Measurements from ENCODE around the gene CARD11. TPM values are rescaled to one million over a fixed set of nuclear protein-coding genes. Genes with fewer than 3 reads are reported as not detected.

The CARD11 gene
- total and polyA plus RNA-seq, 2 experiments from 2014 or later = 17.7 to 29.0 TPM

DNA sequence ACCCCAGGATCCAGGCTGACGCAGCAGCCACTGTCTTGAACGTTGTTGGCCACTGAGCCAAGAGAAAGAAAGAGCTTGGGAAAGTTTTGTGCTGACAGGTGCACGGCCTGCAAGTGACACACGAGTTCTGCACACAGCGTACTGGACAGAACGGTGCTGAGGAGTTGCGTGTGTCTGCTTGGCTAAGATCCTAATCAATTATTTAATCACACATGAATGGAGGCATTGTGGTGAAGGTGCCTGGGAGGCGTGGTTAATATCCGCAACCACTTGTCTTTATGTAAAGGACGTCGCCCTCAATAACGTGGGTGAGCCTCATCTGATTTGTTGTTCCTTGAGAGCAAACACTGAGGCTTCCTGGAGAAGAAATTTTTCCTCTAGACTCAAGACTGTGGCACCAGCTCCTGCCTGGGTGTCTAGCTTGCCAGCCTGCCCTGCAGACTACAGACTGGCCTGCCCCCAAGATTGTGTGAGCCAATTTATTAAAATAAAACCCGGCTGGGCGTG, 183.0 kb downstream of the CARD11 start (continued):
- TF ChIP-seq, protein P1, sequence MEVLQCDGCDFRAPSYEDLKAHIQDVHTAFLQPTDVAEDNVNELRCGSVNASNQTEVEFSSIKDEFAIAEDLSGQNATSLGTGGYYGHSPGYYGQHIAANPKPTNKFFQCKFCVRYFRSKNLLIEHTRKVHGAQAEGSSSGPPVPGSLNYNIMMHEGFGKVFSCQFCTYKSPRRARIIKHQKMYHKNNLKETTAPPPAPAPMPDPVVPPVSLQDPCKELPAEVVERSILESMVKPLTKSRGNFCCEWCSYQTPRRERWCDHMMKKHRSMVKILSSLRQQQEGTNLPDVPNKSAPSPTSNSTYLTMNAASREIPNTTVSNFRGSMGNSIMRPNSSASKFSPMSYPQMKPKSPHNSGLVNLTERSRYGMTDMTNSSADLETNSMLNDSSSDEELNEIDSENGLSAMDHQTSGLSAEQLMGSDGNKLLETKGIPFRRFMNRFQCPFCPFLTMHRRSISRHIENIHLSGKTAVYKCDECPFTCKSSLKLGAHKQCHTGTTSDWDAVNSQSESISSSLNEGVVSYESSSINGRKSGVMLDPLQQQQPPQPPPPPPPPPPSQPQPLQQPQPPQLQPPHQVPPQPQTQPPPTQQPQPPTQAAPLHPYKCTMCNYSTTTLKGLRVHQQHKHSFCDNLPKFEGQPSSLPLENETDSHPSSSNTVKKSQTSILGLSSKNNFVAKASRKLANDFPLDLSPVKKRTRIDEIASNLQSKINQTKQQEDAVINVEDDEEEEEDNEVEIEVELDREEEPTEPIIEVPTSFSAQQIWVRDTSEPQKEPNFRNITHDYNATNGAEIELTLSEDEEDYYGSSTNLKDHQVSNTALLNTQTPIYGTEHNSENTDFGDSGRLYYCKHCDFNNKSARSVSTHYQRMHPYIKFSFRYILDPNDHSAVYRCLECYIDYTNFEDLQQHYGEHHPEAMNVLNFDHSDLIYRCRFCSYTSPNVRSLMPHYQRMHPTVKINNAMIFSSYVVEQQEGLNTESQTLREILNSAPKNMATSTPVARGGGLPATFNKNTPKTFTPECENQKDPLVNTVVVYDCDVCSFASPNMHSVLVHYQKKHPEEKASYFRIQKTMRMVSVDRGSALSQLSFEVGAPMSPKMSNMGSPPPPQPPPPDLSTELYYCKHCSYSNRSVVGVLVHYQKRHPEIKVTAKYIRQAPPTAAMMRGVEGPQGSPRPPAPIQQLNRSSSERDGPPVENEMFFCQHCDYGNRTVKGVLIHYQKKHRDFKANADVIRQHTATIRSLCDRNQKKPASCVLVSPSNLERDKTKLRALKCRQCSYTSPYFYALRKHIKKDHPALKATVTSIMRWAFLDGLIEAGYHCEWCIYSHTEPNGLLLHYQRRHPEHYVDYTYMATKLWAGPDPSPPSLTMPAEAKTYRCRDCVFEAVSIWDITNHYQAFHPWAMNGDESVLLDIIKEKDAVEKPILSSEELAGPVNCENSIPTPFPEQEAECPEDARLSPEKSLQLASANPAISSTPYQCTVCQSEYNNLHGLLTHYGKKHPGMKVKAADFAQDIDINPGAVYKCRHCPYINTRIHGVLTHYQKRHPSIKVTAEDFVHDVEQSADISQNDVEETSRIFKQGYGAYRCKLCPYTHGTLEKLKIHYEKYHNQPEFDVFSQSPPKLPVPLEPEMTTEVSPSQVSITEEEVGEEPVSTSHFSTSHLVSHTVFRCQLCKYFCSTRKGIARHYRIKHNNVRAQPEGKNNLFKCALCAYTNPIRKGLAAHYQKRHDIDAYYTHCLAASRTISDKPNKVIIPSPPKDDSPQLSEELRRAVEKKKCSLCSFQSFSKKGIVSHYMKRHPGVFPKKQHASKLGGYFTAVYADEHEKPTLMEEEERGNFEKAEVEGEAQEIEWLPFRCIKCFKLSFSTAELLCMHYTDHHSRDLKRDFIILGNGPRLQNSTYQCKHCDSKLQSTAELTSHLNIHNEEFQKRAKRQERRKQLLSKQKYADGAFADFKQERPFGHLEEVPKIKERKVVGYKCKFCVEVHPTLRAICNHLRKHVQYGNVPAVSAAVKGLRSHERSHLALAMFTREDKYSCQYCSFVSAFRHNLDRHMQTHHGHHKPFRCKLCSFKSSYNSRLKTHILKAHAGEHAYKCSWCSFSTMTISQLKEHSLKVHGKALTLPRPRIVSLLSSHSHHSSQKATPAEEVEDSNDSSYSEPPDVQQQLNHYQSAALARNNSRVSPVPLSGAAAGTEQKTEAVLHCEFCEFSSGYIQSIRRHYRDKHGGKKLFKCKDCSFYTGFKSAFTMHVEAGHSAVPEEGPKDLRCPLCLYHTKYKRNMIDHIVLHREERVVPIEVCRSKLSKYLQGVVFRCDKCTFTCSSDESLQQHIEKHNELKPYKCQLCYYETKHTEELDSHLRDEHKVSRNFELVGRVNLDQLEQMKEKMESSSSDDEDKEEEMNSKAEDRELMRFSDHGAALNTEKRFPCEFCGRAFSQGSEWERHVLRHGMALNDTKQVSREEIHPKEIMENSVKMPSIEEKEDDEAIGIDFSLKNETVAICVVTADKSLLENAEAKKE (CRISPR knock-in tag; IDR thresholded peaks at IDR 0.05) = no peak
- TF ChIP-seq, protein P2, sequence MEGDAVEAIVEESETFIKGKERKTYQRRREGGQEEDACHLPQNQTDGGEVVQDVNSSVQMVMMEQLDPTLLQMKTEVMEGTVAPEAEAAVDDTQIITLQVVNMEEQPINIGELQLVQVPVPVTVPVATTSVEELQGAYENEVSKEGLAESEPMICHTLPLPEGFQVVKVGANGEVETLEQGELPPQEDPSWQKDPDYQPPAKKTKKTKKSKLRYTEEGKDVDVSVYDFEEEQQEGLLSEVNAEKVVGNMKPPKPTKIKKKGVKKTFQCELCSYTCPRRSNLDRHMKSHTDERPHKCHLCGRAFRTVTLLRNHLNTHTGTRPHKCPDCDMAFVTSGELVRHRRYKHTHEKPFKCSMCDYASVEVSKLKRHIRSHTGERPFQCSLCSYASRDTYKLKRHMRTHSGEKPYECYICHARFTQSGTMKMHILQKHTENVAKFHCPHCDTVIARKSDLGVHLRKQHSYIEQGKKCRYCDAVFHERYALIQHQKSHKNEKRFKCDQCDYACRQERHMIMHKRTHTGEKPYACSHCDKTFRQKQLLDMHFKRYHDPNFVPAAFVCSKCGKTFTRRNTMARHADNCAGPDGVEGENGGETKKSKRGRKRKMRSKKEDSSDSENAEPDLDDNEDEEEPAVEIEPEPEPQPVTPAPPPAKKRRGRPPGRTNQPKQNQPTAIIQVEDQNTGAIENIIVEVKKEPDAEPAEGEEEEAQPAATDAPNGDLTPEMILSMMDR (conservative IDR thresholded peaks at IDR 0.05; ENCODE audit: low read depth in 2 of 2) = no peak

DNA sequence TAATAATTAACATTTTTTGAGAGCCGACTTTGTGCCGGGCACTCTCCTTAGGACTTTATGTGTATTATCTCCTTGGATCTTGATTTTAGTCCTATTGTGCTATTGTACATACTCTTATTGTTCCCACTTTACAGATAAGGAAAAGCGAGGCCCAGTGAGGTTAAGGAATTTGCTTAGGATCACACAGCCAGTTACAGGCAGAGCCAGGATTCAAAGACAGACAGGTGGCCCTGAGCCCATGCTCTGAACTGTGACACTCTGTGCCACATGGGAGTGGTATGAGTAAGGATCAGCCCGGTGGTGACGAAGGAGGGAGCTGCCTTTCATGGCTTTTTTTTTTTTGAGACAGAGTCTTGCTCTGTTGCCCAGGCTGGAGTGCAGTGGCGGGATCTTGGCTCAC, 183.7 kb downstream of the CARD11 start:
- H3K36me3 ChIP-seq (ENCODE audit: insufficient read depth) = no peaks in the 10 kb centered on the region
- no peak overlapping the region for H2AFZ ChIP-seq
- H3K9me2 ChIP-seq (ENCODE audit: insufficient read depth) = no peaks in the 10 kb centered on the region
- Mint-ChIP-seq H3K27me3 (ENCODE audit: insufficient read depth, low read depth, poor library complexity) (peaks cover 6% of the 10 kb centered on the region), H3K4me3 (no peak overlapping the region), H3K27ac (no peak overlapping the region), H3K9me3 (no peaks in the 10 kb centered on the region), H3K36me3 (ENCODE audit: low read depth) (no peaks in the 10 kb centered on the region), H3K4me1 (peaks cover 14% of the 10 kb centered on the region)
- ATAC-seq = no peak
- TF ChIP-seq ZNF114 (CRISPR knock-in tag; IDR thresholded peaks at IDR 0.05) (no peak), POLR2AphosphoS5 (IDR thresholded peaks at IDR 0.05; ENCODE audit: low read depth) (no peak), STAT1 (IDR thresholded peaks at IDR 0.05; ENCODE audit: unreplicated experiment) (no peak)
- TF ChIP-seq, protein P3, sequence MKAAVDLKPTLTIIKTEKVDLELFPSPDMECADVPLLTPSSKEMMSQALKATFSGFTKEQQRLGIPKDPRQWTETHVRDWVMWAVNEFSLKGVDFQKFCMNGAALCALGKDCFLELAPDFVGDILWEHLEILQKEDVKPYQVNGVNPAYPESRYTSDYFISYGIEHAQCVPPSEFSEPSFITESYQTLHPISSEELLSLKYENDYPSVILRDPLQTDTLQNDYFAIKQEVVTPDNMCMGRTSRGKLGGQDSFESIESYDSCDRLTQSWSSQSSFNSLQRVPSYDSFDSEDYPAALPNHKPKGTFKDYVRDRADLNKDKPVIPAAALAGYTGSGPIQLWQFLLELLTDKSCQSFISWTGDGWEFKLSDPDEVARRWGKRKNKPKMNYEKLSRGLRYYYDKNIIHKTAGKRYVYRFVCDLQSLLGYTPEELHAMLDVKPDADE (IDR thresholded peaks at IDR 0.05) = no peak
- TF ChIP-seq, protein P4, sequence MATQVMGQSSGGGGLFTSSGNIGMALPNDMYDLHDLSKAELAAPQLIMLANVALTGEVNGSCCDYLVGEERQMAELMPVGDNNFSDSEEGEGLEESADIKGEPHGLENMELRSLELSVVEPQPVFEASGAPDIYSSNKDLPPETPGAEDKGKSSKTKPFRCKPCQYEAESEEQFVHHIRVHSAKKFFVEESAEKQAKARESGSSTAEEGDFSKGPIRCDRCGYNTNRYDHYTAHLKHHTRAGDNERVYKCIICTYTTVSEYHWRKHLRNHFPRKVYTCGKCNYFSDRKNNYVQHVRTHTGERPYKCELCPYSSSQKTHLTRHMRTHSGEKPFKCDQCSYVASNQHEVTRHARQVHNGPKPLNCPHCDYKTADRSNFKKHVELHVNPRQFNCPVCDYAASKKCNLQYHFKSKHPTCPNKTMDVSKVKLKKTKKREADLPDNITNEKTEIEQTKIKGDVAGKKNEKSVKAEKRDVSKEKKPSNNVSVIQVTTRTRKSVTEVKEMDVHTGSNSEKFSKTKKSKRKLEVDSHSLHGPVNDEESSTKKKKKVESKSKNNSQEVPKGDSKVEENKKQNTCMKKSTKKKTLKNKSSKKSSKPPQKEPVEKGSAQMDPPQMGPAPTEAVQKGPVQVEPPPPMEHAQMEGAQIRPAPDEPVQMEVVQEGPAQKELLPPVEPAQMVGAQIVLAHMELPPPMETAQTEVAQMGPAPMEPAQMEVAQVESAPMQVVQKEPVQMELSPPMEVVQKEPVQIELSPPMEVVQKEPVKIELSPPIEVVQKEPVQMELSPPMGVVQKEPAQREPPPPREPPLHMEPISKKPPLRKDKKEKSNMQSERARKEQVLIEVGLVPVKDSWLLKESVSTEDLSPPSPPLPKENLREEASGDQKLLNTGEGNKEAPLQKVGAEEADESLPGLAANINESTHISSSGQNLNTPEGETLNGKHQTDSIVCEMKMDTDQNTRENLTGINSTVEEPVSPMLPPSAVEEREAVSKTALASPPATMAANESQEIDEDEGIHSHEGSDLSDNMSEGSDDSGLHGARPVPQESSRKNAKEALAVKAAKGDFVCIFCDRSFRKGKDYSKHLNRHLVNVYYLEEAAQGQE (IDR thresholded peaks at IDR 0.05; ENCODE audit: unreplicated experiment) = no peak
- H3K79me2 ChIP-seq (replicated peaks; ENCODE audit: insufficient read depth) = no peaks in the 10 kb centered on the region
- no peak overlapping the region for H3K27ac ChIP-seq (ENCODE audit: low read depth)
- H3K27me3 ChIP-seq (ENCODE audit: insufficient read depth) = no peaks in the 10 kb centered on the region
- no peaks in the 10 kb centered on the region for H4K20me1 ChIP-seq (replicated peaks; ENCODE audit: insufficient read depth)
- H3K4me1 ChIP-seq (ENCODE audit: insufficient read depth) = peaks cover 13% of the 10 kb centered on the region; the same call in 1 of the 2 replicates
- H3K4me3 ChIP-seq = no peak overlapping the region
- H3K4me2 ChIP-seq = no peak overlapping the region
- no peak for DNase-seq (ENCODE audit: low spot score)
- H3F3A ChIP-seq (replicated peaks; ENCODE audit: low read depth) = 0 out of 2 replicates have a peak, but pooled peaks cover 7% of the 10 kb centered on the region
